Heart left ventricle (tissue), 16 donors: ENCODE measurements around the gene ITPR2. TPM values are rescaled to one million over a fixed set of nuclear protein-coding genes. Genes with fewer than 3 reads are reported as not detected.
"Not testable (repeated sequence)": the region's sequence is repeated elsewhere in the genome, so short reads cannot be mapped to it uniquely, and the experiment has no call there.

Source experiments
- ATAC-seq, 4 donors: fragments of 200-7000 bp; cut with Tn5 transposase; one replicate each; pipeline ENCODE4 v1.9.1; 2020 to 2022; ENCODE audit warnings: moderate library complexity in 4 of 4, mild to moderate bottlenecking in 3 of 4, moderate number of reproducible peaks in 1 of 4
- DNase-seq, 5 donors: peaks; one replicate each; pipeline ENCODE4 v3.0.0-alpha.2; 2020
- H3K27ac ChIP-seq, 12 donors: fragments of 200-600 bp; sonication (generic) in 4 of 12; one replicate each; pipeline versions ENCODE4 v1.5.0 to v1.8.0; 2016 to 2022; ENCODE audit warnings: mild to moderate bottlenecking in 2 of 12
- H3K27me3 ChIP-seq, 9 donors: fragments of 200-600 bp; sonication (generic) in 2 of 9; one replicate each; pipeline versions ENCODE4 v1.5.1 to v1.8.0; 2016 to 2022; ENCODE audit warnings: mild to moderate bottlenecking in 3 of 9
- H3K36me3 ChIP-seq, 9 donors: fragments of 200-600 bp; sonication (generic) in 2 of 9; one replicate each; pipeline versions ENCODE4 v1.5.0 to v1.8.0; 2018 to 2022; ENCODE audit warnings: mild to moderate bottlenecking in 2 of 9
- H3K4me1 ChIP-seq, 12 donors: fragments of 200-600 bp; sonication (generic) in 4 of 12; one replicate each; pipeline versions ENCODE4 v1.5.0 to v1.8.0; 2016 to 2022; ENCODE audit warnings: mild to moderate bottlenecking in 3 of 12
- H3K4me3 ChIP-seq, 12 donors: fragments of 200-600 bp; sonication (generic) in 4 of 12; one replicate each; pipeline versions ENCODE4 v1.5.0 to v1.8.0; 2017 to 2022; ENCODE audit warnings: mild to moderate bottlenecking in 9 of 12, moderate library complexity in 4 of 12
- H3K9me3 ChIP-seq, 12 donors: fragments of 200-600 bp; sonication (generic) in 4 of 12; one replicate each; pipeline versions ENCODE4 v1.5.0 to v1.8.0; 2016 to 2022; ENCODE audit warnings: mild to moderate bottlenecking in 1 of 12
- CTCF ChIP-seq, 12 donors: fragments of 200-600 bp; sonication (generic) in 4 of 12; IDR thresholded peaks; one replicate each; pipeline versions ENCODE4 v1.5.0 to v1.8.0; 2018 to 2022; ENCODE audit warnings: antibody characterized with exemption in 12 of 12, mild to moderate bottlenecking in 5 of 12
- POLR2A ChIP-seq, 2 donors: fragments of 450-650 bp; IDR thresholded peaks; one replicate each; pipeline ENCODE4 v1.6.1; 2017; ENCODE audit warnings: antibody characterized with exemption in 2 of 2, mild to moderate bottlenecking in 2 of 2, moderate library complexity in 2 of 2
- WGBS, 4 donors: extraction: QIAGEN DNeasy Blood & Tissue Kit in 2 of 4; methylation state at CpG; one replicate each; pipeline versions ENCODE4 v1.1.5 to v1.1.7; 2013 to 2018; 5-methylcytosine and 5-hydroxymethylcytosine counted together
- intact Hi-C, 10 donors: fragments of 100-400 bp; cut with DNase I; formaldehyde crosslinking; loops; one replicate each; pipeline versions ENCODE4 v1.11.1 to v1.14.2; 2022
- polyA plus RNA-seq, 2 donors: library from polyadenylated mRNA; stranded (reverse); fragments of 200-250 nt; gene quantifications; one replicate each; pipeline ENCODE4 v1.2.3, GENCODE V29; 2013
- total RNA-seq, 9 donors: library from RNA; depleted of rRNA in 2 of 9; stranded (reverse); fragments of >200 nt in 2 of 9; fragmentation: NEBNext Ultra II Directional in 3 of 9; extraction: Animal tissue kit (Norgen Biotek cat#: 25700) in 3 of 9; gene quantifications; one replicate each; pipeline versions ENCODE4 v1.1.0 to v1.2.4, GENCODE V29; 2016 to 2023
- donor health status: ischemic (EF 13 %, LVEDD 7.1; RV severe dilation, severe dysfunction).
- donor health status: healthy with polysubstance abuse.
- donor health status: DM: no; HTN: yes; CAD: no.
- donor health status: DM: no; HTN: no; CAD: no.
- donor health status: ischemic (EF 25% LVEDD 6.9; RV normal size, moderate dysfunction).
- donor health status: ischemic (EF 25% LVEDD 5.7; RV mildly dilated, moderate dysfunction).
- donor health status: healthy.
- donor health status: DM: yes; HTN: yes; CAD: no.
- donor health status: ischemic (EF 35%, LVEDD 5.7; RV mildly dilated, moderate dysfunction).
- donor health status: nonischemic (EF 11% LVEDD 7.7; RV severe dilation, severe dysfunction).
- donor health status: DM: yes; HTN: yes; CAD: no.
- donor health status: PGD.
- donor health status: ischemic (EF 29% LVEDD 5.4; RV normal size, mild dysfunction).
- donor health status: nonischemic (EF 23%, LVEDD 6.1; RV moderate dilation, normal function).

ITPR2 gene
- total and polyA plus RNA-seq, 11 donors: 3.4 to 45.6 (median 11.8) TPM

GRCh38 chr12:26863515-26863914 lies 30.5 kb upstream of the ITPR2 start:
- H3K27me3 ChIP-seq: no peaks in the 10 kb centered on the region
- TF ChIP-seq CTCF (IDR thresholded peaks at IDR 0.05): peak in 2 of 12 donors; percentile 8 to 9
- TF ChIP-seq POLR2A (IDR thresholded peaks at IDR 0.05): no peak
- DNase-seq (no peak), ATAC-seq (no peak)
- 70 to 77% (median 73%) methylated on average over 4 of the region's 4 CpGs for WGBS, 4 donors
- no peak overlapping the region for H3K4me3 ChIP-seq
- H3K9me3 ChIP-seq: no peaks in the 10 kb centered on the region
- no peaks in the 10 kb centered on the region for H3K36me3 ChIP-seq
- H3K27ac ChIP-seq: no peak overlapping the region
- H3K4me1 ChIP-seq: no peaks in the 10 kb centered on the region
- intact Hi-C loops: no loop called here

DNA sequence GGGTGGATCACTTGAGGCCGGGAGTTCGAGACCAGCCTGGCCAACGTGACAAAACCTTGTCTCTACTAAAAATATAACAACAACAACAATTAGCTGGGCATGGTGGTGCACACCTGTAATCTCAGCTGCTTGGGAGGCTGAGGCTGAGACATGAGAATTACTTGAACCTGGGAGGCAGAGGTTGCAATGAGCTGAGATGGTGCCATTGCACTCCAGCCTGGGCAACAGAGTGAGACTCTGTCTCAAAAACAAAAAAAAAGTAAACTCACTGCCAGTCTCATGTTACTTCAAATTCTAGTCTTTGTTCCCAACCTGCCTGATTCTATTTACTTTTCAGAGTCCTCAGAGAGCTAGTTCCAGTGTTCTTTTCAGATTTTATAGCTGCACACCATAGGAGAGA lies 29.8 kb upstream of the ITPR2 start:
- H3K27me3 ChIP-seq, ATAC-seq, H3K36me3 ChIP-seq, DNase-seq, H3K4me3 ChIP-seq, H3K9me3 ChIP-seq, intact Hi-C loops, H3K4me1 ChIP-seq, H3K27ac ChIP-seq: not testable (repeated sequence)
- 90 to 98% (median 95%) methylated on average over 3 of the region's 3 CpGs for WGBS, 4 donors

GRCh38 chr12:26861690-26862089 lies 28.7 kb upstream of the ITPR2 start:
- Histone ChIP-seq H3K27ac (no peak overlapping the region), H3K36me3 (no peaks in the 10 kb centered on the region), H3K9me3 (no peaks in the 10 kb centered on the region), H3K27me3 (no peaks in the 10 kb centered on the region), H3K4me1 (peaks cover 0 to 6% (median 0%) of the 10 kb centered on the region in 12 donors), H3K4me3 (no peak overlapping the region)
- no peak for TF ChIP-seq CTCF (IDR thresholded peaks at IDR 0.05)
- no peak for TF ChIP-seq POLR2A (IDR thresholded peaks at IDR 0.05)
- intact Hi-C loops: no loop called here
- 96 to 100% (median 98%) methylated on average over 1 of the region's 1 CpG for WGBS, 4 donors
- ATAC-seq (no peak), DNase-seq (no peak)

DNA sequence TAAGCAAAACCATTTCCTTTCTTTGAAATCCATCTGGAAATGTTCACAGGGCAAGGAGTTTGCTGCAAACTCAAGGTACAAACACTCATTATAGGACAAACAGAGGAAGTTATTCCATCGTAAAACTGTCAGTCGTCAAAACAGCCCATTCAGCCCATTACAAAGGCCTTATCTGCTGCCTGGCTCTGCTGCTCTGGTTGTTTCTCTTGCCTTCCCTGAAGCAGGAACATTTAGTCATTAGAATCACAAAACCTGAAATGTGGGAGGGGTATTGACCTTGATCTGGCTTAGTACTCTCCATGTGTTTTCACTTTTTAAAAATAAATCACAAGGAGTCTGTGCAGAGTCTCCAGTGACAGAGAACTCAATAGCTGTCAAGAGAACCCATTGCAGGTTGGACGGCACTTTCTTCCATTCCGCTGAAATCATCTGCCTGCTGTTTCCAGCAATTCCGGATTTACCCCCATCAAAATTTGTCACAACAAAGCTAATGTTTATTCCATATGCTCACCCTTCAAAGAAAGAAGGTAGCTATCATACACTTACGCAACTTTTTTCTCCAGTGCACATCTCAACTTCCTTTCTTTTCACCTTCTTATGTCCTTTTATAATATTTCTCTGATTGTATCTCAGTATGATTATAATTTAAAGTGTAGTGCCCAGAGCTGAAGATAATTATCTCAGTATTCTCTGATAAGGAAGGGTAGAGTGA lies 24.6 kb upstream of the ITPR2 start:
- Histone ChIP-seq H3K4me3 (no peak overlapping the region), H3K27ac (peak overlapping the region in 5 of 12 donors; percentile 23 to 54 (median 41)), H3K27me3 (no peaks in the 10 kb centered on the region), H3K4me1 (peaks cover 0 to 15% (median 4%) of the 10 kb centered on the region in 12 donors), H3K9me3 (no peaks in the 10 kb centered on the region), H3K36me3 (no peaks in the 10 kb centered on the region)
- TF ChIP-seq CTCF (IDR thresholded peaks at IDR 0.05): no peak
- no peak for TF ChIP-seq POLR2A (IDR thresholded peaks at IDR 0.05)
- WGBS, 4 donors: 52 to 61% (median 59%) methylated on average over 6 of the region's 6 CpGs
- no peak for DNase-seq
- intact Hi-C loops: loop anchor here in 6 of 10 donors (1.0 to 10.0 kb wide), 3 partner anchors 18 to 157 kb away; partner anchors contain the start of genes TM7SF3 (in 5 of the 6), FGFR1OP2 (in 1 of the 6) and INTS13 (in 1 of the 6)
- peak in 3 of 4 donors; percentile 54 to 83 (median 72) for ATAC-seq
